Muscle of leg (tissue), 11 donors: ENCODE data around the gene ENDOV. TPM values are rescaled to one million over a fixed set of nuclear protein-coding genes. Genes with fewer than 3 reads are reported as not detected.

Experiments
- DNase-seq: peaks from one replicate; pipeline ENCODE4 v3.0.0; 2013
- H3K27ac ChIP-seq: one replicate; pipeline ENCODE4 v1.5.1; 2013; ENCODE audit warnings: mild to moderate bottlenecking, low read length, control low read depth
- H3K27me3 ChIP-seq: one replicate; pipeline ENCODE4 v1.6.1; 2013; ENCODE audit warnings: low read length; ENCODE audit not compliant: control insufficient read depth, insufficient read depth
- H3K36me3 ChIP-seq: one replicate; pipeline ENCODE4 v1.6.1; 2013; ENCODE audit warnings: low read length; ENCODE audit not compliant: control insufficient read depth, insufficient read depth
- H3K4me1 ChIP-seq: one replicate; pipeline ENCODE4 v1.6.1; 2013; ENCODE audit warnings: low read length; ENCODE audit not compliant: control insufficient read depth, insufficient read depth
- H3K4me3 ChIP-seq: one replicate; pipeline ENCODE4 v1.5.1; 2013; ENCODE audit warnings: low read length, control low read depth
- H3K9me3 ChIP-seq: replicated peaks from 2 replicates; pipeline ENCODE4 v1.6.1; 2013; ENCODE audit warnings: low read depth, low read length; ENCODE audit not compliant: control insufficient read depth
- WGBS: methylation state at CpG from one replicate; pipeline ENCODE4 v1.1.5; 2013; ENCODE audit warnings: missing lambda C conversion rate; ENCODE audit not compliant: insufficient coverage; 5-methylcytosine and 5-hydroxymethylcytosine counted together
- polyA plus RNA-seq, 8 donors: library from polyadenylated mRNA; unstranded; fragments of 120-200 nt; gene quantifications; one replicate each; pipeline versions ENCODE4 v1.2.1 to v1.2.3, GENCODE V29; 2013; ENCODE audit warnings: inconsistent platforms in 1 of 8, low replicate concordance in 1 of 8; ENCODE audit not compliant: insufficient read length in 8 of 8, insufficient read depth in 1 of 8
- total RNA-seq: library from RNA; stranded (reverse); fragments of 120-200 nt; gene quantifications from one replicate; pipeline ENCODE4 v1.2.4, GENCODE V29; 2013

The ENDOV gene
- total and polyA plus RNA-seq, 9 donors = 11.3 to 23.8 (median 19.6) TPM

DNA sequence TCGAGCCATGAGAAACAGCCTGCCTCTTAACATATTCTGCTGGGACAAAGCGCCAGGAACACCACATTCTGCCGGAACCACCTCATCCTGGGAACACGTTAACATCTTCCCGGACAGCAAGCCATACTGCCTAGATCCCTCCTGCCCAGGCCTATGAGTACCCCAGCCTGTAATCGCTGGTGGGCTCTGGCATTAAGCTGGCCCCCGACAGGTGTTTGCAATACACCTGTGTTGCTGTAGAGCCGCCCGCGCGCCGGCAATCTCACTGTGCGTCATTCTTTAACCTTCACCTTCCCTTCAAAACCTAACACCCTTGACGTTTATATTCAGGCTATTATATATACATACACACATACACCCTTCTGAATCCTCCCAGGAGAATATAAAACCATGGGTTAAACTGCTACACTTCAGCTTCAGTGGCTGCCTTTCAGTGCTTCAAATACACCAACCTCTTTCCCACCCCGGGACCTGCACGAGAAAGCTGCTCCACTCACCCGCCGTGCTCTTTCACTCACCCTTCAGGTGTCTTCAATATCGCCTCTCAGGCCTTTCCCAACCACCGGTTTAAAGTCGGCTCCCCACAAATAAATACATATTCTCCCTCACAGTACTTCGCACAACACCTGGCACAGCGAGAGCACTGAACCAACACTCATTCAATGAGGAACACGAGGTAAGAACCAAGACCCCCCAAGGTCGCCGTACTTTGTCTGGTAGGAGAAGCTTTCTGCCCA lies 1.0 kb upstream of the ENDOV start:
- no peak overlapping the region for H3K27ac ChIP-seq
- no peak for DNase-seq

GRCh38 chr17:80414508-80414802 lies 512 bp upstream of the ENDOV start:
- Histone ChIP-seq H3K9me3 (no peaks in the 10 kb centered on the region), H3K4me1 (peaks cover 15% of the 10 kb centered on the region), H3K4me3 (peak overlapping the region; percentile 96), H3K36me3 (peaks cover 15% of the 10 kb centered on the region), H3K27me3 (peaks cover 5% of the 10 kb centered on the region), H3K27ac (peak overlapping the region; percentile 98)
- 2% methylated on average over 15 of the region's 15 CpGs for WGBS
- DNase-seq = no peak

More for the DNA sequence above, 1.0 kb upstream of the ENDOV start:
- Histone ChIP-seq H3K27me3 (peaks cover 5% of the 10 kb centered on the region), H3K36me3 (peaks cover 15% of the 10 kb centered on the region), H3K4me3 (peak overlapping the region; percentile 96), H3K4me1 (peaks cover 15% of the 10 kb centered on the region), H3K9me3 (no peaks in the 10 kb centered on the region)
- WGBS = 51% methylated on average over 25 of the region's 26 CpGs

DNA sequence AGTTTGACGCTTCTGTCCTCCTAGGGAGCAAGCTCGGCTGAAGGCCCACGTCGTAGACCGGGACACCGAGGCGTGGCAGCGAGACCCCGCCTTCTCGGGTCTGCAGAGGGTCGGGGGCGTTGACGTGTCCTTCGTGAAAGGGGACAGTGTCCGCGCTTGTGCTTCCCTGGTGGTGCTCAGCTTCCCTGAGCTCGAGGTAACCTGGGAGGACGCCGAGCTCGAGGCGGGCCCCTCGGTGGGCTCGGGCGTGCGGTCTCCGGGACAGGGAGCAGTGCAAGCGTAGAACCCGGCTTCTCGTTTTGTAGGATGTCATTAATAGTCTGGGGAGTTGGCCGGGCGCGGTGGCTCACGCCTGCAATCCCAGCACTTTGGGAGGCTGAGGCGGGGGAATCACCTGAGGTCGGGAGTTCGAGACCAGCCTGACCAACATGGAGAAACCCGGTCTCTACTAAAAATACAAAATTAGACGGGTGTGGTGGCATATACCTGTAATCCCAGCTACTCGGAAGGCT lies 715 bp downstream of the ENDOV start:
- no peaks in the 10 kb centered on the region for H3K9me3 ChIP-seq
- H3K4me1 ChIP-seq = peaks cover 15% of the 10 kb centered on the region
- WGBS = 13% methylated on average over 28 of the region's 39 CpGs
- peak overlapping the region; percentile 98 for H3K27ac ChIP-seq
- peak overlapping the region; percentile 96 for H3K4me3 ChIP-seq
- H3K36me3 ChIP-seq = peaks cover 22% of the 10 kb centered on the region
- peaks cover 5% of the 10 kb centered on the region for H3K27me3 ChIP-seq
- no peak for DNase-seq

GRCh38 chr17:80416260-80416939 lies 1.4 kb downstream of the ENDOV start:
- Histone ChIP-seq H3K9me3 (no peaks in the 10 kb centered on the region), H3K27me3 (peaks cover 5% of the 10 kb centered on the region), H3K27ac (no peak overlapping the region), H3K4me3 (peak overlapping the region; percentile 96), H3K36me3 (peaks cover 22% of the 10 kb centered on the region), H3K4me1 (peaks cover 15% of the 10 kb centered on the region)
- no peak for DNase-seq
- WGBS = 88% methylated on average over 6 of the region's 7 CpGs

- no peak for DNase-seq
- 87% methylated on average over 5 of the region's 6 CpGs for WGBS
- peaks cover 15% of the 10 kb centered on the region for H3K4me1 ChIP-seq
- peaks cover 5% of the 10 kb centered on the region for H3K27me3 ChIP-seq
- no peak overlapping the region for H3K4me3 ChIP-seq
- H3K27ac ChIP-seq = no peak overlapping the region
- no peaks in the 10 kb centered on the region for H3K9me3 ChIP-seq
- peaks cover 22% of the 10 kb centered on the region for H3K36me3 ChIP-seq
Observed at GRCh38 chr17:80416940-80417293, 1.9 kb downstream of the ENDOV start.

DNA sequence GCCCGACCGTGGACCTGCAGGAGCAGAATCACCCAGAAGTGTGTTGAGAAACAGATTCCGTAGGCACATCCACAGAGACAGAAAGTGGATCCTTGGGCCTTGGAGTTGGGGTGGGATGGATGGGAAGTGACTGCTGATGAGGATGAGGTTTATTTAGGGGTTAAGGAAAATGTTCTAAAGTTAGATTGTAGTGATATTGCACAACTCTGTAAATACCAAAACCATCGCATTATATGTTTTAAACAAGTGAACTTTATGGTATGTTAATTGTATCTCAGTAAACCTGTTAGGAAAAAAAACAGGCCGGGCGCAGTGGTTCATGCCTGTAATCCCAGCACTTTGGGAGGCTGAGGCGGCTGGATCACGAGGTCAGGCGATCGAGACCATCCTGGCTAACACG lies 3.6 kb downstream of the ENDOV start:
- Histone ChIP-seq H3K36me3 (peaks cover 22% of the 10 kb centered on the region), H3K27me3 (peaks cover 5% of the 10 kb centered on the region), H3K27ac (no peak overlapping the region), H3K4me1 (peaks cover 15% of the 10 kb centered on the region), H3K9me3 (no peaks in the 10 kb centered on the region), H3K4me3 (no peak overlapping the region)
- no peak for DNase-seq
- 93% methylated on average over 9 of the region's 11 CpGs for WGBS

- Histone ChIP-seq H3K27me3 (no peaks in the 10 kb centered on the region), H3K36me3 (peaks cover 22% of the 10 kb centered on the region), H3K4me3 (no peak overlapping the region), H3K4me1 (peaks cover 9% of the 10 kb centered on the region), H3K27ac (no peak overlapping the region), H3K9me3 (no peaks in the 10 kb centered on the region)
- DNase-seq = no peak
- 77% methylated on average over 11 of the region's 11 CpGs for WGBS
Observed at GRCh38 chr17:80419255-80419654, 4.3 kb downstream of the ENDOV start.

DNA sequence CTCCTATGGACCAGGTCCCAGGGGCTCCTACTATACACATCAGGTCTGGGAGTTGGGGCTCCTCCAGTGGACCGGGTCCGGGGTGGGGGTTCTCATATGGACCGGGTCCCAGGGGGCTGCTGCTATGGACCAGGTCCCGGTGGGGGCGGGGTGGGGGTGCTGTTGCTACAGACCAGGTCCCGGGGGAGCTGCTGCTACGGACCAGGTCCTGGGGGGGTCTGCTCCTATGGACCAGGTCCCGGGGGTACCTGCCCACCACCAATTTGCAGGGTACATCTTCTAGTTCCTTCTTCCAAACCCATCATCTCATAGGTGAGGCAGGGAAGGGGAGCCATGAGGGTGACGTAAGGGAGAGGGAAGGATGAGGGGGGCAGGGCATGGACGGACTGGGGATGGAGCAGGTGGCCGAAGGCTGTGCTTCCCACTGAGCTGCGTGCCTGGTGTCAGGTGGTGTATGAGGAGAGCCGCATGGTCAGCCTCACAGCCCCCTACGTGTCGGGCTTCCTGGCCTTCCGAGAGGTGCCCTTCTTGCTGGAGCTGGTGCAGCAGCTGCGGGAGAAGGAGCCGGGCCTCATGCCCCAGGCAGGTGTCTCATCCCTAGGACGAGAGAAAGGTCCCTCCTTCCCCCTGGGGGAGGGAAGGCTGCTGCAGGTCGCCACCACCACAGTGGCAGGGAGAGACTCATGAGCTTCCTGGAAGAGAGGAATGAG lies 6.6 kb downstream of the ENDOV start:
- 60% methylated on average over 10 of the region's 20 CpGs for WGBS
- peaks cover 22% of the 10 kb centered on the region for H3K36me3 ChIP-seq
- no peak overlapping the region for H3K4me3 ChIP-seq
- H3K9me3 ChIP-seq = no peaks in the 10 kb centered on the region
- H3K27me3 ChIP-seq = no peaks in the 10 kb centered on the region
- no peak overlapping the region for H3K27ac ChIP-seq
- no peaks in the 10 kb centered on the region for H3K4me1 ChIP-seq
- no peak for DNase-seq

GRCh38 chr17:80422276-80422675 lies 7.3 kb downstream of the ENDOV start:
- Histone ChIP-seq H3K4me1 (peaks cover 6% of the 10 kb centered on the region), H3K27me3 (no peaks in the 10 kb centered on the region), H3K9me3 (no peaks in the 10 kb centered on the region), H3K4me3 (no peak overlapping the region), H3K27ac (no peak overlapping the region), H3K36me3 (peaks cover 19% of the 10 kb centered on the region)
- 83% methylated on average over 16 of the region's 18 CpGs for WGBS
- DNase-seq = no peak

DNA sequence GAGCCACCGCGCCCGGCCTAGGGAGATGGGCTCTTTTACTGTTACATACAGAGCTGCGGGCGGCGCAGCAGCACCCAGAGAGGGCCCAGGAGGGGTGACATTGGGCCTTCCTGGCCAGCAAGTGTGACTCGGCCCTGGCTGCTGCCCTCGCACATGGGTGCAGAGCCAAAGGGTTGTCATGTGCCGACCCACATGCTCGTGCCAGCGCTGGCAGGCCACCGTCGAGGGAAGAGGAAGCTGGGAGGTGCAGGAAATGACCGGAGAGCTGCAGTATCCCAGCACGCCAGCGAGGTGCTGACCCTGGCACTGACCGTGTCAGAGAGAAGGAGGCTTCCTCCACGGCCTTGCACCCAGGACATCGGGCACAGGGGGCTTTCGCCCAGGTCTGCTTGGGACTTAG lies 8.0 kb downstream of the ENDOV start:
- 75% methylated on average over 20 of the region's 20 CpGs for WGBS
- no peak overlapping the region for H3K4me3 ChIP-seq
- no peak overlapping the region for H3K27ac ChIP-seq
- no peaks in the 10 kb centered on the region for H3K27me3 ChIP-seq
- peaks cover 6% of the 10 kb centered on the region for H3K4me1 ChIP-seq
- no peaks in the 10 kb centered on the region for H3K9me3 ChIP-seq
- no peak for DNase-seq
- peaks cover 14% of the 10 kb centered on the region for H3K36me3 ChIP-seq
